HG02798 (cell line): ENCODE data around the gene SPINT1.
"Not testable (repeated sequence)": the region's sequence is repeated elsewhere in the genome, so short reads cannot be mapped to it uniquely, and the experiment has no call there.

Source experiments
- ATAC-seq: cut with Tn5 transposase; IDR thresholded peaks from one replicate; pipeline ENCODE4 v1.9.1; 2021; ENCODE audit warnings: mild to moderate bottlenecking; ENCODE audit not compliant: unreplicated experiment, poor library complexity

SPINT1 gene

GRCh38 chr15:40857601-40858341 lies 13.9 kb downstream of the SPINT1 start:
- ATAC-seq: peak; percentile 75

- no peak for ATAC-seq
Measured at GRCh38 chr15:40858706-40859105, 14.9 kb downstream of the SPINT1 start.

DNA sequence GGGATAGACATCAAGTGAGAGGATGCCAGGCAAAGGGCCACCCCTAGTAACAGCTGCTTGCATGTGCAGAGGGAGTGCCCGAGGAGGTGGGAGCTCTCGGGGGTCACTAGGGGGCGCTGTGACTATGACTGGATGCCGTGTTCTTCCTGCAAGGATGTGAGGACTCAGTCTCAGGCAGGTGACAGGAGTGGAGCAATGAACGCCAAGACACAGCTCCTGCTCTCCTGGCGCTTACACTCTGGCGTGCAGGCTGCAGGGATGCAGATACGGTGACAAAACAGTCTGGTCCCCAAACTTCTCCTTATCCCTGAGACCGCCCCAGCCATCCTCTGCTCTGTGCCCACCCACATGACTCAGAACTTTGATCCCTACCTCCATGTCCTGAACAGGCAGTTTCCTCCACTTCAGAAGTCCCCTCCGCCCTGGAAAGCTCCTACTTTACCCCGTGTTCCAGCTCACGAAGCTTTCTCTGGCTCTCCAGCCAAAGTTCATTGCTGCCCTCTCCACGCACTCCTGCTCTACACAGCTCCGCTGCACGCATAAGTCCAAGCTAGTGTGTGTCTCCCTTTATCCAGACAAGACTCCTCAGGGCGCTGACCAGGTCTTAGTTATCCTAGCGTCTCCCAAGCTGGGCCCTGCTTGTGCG lies 15.5 kb downstream of the SPINT1 start:
- peak; percentile 63 for ATAC-seq

GRCh38 chr15:40861147-40861546 lies 17.3 kb downstream of the SPINT1 start:
- not testable (repeated sequence) for ATAC-seq

DNA sequence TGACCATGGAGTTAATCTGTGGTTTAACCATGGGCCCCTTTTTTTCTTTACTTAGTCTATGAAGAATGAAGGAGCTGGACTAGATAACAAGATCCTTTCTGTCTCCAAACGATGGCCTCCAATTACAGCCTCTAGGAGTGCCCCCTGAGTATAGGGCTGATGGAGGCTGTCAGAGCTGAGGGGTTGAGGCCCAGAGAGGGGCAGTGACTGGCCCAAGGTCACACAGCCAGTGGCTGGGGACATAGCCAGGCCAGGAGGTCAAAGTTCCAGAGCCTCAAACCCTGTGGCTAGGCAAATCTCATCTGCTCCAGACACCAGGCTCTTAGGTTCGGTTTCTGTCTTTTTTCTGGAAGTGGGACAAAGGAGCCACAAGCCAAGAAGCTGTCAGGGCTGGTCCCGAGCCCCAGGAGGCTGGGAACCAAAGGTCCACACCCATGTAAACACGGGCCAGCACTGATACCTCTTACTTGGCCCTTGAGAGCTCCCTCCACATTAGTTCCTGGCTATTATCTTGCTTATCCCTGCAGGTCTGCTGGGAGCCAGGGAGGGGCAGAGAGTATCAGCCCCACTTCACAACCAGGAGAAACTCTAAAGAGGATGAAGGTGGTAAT lies 19.9 kb downstream of the SPINT1 start:
- ATAC-seq: no peak

- ATAC-seq: no peak
Measured at GRCh38 chr15:40867199-40867598, 23.4 kb downstream of the SPINT1 start.

- ATAC-seq: no peak
Measured at GRCh38 chr15:40869686-40870085, 25.8 kb downstream of the SPINT1 start.

DNA sequence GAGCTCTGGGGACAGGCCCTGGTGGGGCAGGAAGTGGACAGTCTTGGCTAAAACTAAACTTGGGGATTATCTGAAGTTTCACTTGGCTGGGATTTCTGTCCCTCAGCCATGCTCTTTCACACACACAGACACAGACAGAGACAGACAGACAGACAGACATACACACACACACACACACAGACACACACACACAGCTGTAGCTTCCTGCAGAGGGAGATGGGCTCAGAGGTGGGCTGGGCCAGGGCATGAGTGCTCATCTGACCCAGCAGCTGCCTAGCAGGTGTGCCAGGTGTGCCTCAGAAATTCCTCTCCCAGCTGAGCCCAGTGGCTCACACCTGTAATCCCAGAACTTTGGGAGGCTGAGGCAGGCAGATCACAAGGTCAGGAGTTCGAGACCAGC lies 26.9 kb downstream of the SPINT1 start:
- no peak for ATAC-seq

GRCh38 chr15:40871749-40872617 lies 28.1 kb downstream of the SPINT1 start:
- ATAC-seq: peak; percentile 39

DNA sequence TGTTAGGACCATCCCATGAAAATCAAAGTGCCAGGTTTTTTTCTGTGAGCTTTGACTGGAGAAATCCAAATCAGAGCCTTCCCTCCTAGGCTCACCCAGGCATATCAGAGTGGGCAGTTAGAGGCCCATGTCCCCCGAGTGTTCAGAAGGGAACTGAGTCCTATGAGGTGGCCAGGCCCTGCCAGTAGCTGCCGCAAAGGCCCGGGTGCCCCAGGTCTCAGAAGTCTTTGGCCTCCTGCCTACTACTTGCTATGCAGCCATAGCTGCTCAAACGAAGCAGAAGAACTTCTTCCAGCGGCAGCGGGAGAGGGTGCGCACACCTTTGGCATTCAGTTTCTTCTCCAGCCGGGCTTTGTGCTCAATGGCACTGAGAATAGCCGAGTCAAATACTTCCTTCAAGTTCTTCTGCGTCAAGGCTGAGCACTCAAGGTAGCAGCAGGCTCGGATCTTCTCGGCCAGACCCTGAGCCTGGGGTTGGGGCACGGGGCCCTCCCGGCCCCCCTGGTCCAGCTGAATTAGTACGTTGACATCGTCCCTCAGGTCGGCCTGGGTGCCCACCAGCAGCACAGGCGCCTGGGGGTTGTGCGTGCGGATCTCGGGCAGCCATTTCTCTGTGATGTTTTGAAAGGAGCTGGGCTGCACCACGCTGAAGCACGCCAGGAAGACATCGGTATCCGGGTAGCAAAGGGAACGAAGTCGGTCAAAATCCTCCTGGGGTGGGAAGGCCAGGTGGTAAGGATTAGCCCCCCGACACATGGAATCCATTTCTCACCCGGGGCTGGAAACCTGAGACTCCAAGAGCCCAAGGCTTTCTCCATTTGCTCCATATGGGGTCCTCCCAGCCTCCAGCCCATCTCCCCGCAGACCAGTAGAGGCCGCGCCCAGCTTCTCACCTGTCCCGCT lies 29.2 kb downstream of the SPINT1 start:
- ATAC-seq: no peak

DNA sequence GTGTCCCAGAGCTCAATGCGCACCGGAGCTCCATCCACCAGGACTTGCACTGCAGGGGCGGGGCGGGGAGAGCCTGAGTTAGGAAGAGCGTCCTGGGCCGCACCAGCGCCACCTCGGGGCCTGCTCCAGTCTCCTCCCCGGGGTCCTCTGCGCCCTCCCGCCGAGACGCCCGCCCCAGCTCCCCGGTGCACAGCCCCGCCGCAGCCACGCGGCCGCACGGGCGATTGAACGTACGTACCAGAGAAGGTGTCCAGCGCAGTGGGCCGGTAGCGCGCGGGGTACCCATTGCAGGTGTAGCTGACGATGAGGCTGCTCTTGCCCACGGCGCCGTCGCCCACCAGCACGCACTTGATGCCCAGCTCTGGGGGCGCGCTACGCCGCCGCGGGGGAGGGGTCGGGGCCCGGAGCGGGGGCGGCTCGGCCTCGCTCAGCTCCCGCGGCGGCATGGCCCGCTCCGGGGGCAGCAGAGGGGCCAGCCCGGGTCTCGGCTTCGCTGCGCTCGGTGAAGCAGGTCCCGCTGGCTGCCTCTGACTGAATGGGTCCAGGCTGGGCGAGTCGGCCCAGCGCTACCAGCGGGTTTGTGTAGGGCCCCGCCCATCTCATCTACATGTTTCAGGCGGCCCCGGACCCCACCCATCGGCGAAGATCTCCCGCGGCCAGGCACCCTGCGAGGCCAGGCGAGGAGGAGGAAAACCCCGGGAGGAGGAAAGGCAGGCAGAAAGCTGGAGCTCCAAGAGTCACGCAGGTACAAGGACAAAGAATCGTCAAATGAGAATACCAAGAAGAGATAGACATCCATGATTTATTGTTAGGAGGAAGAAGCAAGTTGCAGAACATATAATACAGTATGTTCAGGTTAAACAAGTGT lies 30.1 kb downstream of the SPINT1 start, which contains the start of gene RHOV:
Gene RHOV (minus strand): TSS at position 541 of the 868 bp plus-strand sequence. CDS start 95 bp downstream, at position 446.
- peak; percentile 55 for ATAC-seq

GRCh38 chr15:40875991-40876730 lies 32.3 kb downstream of the SPINT1 start:
- no peak for ATAC-seq

GRCh38 chr15:40877694-40878093 lies 33.8 kb downstream of the SPINT1 start:
- ATAC-seq: no peak

- ATAC-seq: peak; percentile 62
Measured at GRCh38 chr15:40878785-40879184, 34.9 kb downstream of the SPINT1 start.

GRCh38 chr15:40879609-40880008 lies 35.8 kb downstream of the SPINT1 start:
- no peak for ATAC-seq

GRCh38 chr15:40881351-40881750 lies 37.5 kb downstream of the SPINT1 start:
- no peak for ATAC-seq

- ATAC-seq: no peak
Measured at GRCh38 chr15:40886586-40886985, 42.7 kb downstream of the SPINT1 start.

DNA sequence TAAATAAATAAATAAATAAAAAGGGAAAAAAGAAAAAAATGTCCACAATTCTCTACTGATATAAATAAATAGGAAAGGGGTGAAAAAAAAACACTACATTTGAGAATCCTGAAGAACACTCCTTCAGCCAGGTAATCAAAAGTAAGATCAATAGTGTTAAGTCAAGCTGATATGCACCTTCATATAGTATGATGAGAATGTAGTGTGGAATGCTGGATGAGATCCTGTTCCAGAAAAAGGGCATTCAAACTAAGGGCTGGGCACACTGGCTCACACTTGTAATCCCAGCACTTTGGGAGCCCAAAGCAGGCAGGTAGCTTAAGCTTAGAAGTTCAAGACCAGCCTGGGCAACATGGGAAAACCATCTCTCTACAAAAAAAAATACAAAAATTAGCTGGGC lies 45.3 kb downstream of the SPINT1 start:
- ATAC-seq: no peak
